BJ (cell line): Measurements from ENCODE around the gene GIPR. TPM values are rescaled to one million over a fixed set of nuclear protein-coding genes. Genes with fewer than 3 reads are reported as not detected.

ENCODE experiments used
- CTCF ChIA-PET: fragments of 350-600 bp; formaldehyde crosslinking; extraction: SDS; loops from one replicate; lab custom pipeline; 2021; ENCODE audit warnings: antibody characterized with exemption, inconsistent platforms; lab: Yijun Ruan, JAX
- POLR2A ChIA-PET: fragments of 300-600 bp; sonication (Branson Sonifier 250); formaldehyde crosslinking; extraction: SDS; loops from one replicate; lab custom pipeline; 2021; ENCODE audit warnings: antibody characterized with exemption; lab: Charles Lee
- DNase-seq: peaks from one replicate; pipeline ENCODE4 v3.0.0-alpha.2; 2011; ENCODE audit warnings: low read depth
- H3K27me3 ChIP-seq: 2 replicates; pipeline ENCODE4 v1.6.0; 2011; ENCODE audit warnings: low read length; ENCODE audit not compliant: control insufficient read depth, insufficient read depth
- H3K36me3 ChIP-seq: 2 replicates; pipeline ENCODE4 v1.5.1; 2011; ENCODE audit warnings: low read length; ENCODE audit not compliant: control insufficient read depth, insufficient read depth
- H3K4me3 ChIP-seq: 2 replicates; pipeline ENCODE4 v1.5.1; 2011; ENCODE audit warnings: low read depth, mild to moderate bottlenecking, control low read depth, low read length
- polyA plus RNA-seq: library from polyadenylated mRNA; depleted of rRNA; stranded (reverse); fragments of >200 nt; gene quantifications from 2 replicates; pipeline ENCODE4 v1.2.3, GENCODE V29; 2011
- TF ChIP-seq, protein P1 (sequence below): IDR thresholded peaks from 2 replicates; pipeline ENCODE4 v1.5.1; 2011; ENCODE audit warnings: low read depth, mild to moderate bottlenecking, control low read depth, inconsistent platforms, low read length, moderate library complexity; ENCODE audit not compliant: insufficient read depth

GIPR gene
- polyA plus RNA-seq, 1 experiment, result 1.1 TPM

DNA sequence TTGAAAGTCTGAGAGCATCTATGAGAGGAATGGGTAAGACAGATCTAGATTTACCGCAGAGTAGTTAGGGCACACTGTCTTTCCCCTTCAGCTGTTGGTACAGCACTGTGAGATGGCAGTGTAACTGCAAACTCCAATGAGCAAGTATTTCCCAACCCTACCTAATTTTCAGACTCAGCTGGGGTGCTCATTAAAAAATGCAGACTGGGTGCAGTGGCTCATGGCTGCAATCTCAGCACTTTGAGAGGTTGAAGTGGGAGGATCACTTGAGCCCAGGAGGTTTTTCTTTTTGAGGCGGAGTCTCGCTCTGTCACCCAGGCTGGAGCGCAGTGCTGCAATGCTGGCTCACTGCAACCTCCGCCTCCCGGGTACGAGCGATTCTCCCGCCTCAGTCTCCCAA lies 37.1 kb downstream of the GIPR start:
- CTCF ChIA-PET, result interaction anchor here (7.0 kb wide), 1 partner anchor 11 kb away, joined by 49 read pairs; the partner anchor contains the start of genes QPCTL and SNRPD2

DNA sequence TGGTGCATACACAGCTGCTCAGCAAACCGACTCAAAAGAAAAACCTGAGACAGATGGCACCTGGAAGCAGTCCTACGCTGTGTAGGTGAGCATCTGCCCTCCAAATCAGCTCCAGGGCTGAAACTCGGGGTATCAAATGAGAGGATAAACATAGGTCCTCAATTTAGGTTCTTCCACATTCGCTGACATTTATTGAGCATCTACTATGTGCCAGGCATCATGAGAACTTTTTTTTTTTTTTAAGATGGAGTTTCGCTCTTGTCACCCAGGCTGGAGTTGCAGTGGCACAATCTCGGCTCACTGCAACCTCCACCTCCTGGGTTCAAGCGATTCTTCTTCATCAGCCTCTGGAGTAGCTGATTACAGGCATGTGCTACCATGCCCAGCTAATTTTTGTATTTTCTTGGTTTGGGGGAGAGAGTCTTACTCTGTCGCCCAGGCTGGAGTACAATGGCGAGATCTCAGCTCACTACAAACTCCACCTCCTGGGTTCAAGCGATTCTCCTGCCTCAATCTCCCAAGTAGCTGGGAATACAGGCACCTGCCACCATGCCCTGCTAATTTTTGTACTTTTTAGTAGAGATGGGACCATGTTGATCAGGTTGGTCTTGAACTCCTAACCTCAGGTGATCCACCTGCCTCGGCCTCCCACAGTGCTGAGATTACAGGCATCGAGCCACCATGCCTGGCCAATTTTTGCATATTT lies 37.8 kb downstream of the GIPR start:
- CTCF ChIA-PET, result interaction anchor here (1.1 to 7.0 kb wide), 2 partner anchors 11 to 12 kb away, joined by 3 to 49 read pairs; partner anchors contain the start of genes QPCTL and SNRPD2
- no peak for DNase-seq
- peaks cover 3% of the 10 kb centered on the region for H3K36me3 ChIP-seq
- no peak overlapping the region for H3K4me3 ChIP-seq
- no peaks in the 10 kb centered on the region for H3K27me3 ChIP-seq
- POLR2A ChIA-PET, result no interaction called here
- TF ChIP-seq, protein P1, sequence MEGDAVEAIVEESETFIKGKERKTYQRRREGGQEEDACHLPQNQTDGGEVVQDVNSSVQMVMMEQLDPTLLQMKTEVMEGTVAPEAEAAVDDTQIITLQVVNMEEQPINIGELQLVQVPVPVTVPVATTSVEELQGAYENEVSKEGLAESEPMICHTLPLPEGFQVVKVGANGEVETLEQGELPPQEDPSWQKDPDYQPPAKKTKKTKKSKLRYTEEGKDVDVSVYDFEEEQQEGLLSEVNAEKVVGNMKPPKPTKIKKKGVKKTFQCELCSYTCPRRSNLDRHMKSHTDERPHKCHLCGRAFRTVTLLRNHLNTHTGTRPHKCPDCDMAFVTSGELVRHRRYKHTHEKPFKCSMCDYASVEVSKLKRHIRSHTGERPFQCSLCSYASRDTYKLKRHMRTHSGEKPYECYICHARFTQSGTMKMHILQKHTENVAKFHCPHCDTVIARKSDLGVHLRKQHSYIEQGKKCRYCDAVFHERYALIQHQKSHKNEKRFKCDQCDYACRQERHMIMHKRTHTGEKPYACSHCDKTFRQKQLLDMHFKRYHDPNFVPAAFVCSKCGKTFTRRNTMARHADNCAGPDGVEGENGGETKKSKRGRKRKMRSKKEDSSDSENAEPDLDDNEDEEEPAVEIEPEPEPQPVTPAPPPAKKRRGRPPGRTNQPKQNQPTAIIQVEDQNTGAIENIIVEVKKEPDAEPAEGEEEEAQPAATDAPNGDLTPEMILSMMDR, result no peak

More for the DNA sequence above, 37.1 kb downstream of the GIPR start:
- Histone ChIP-seq H3K27me3 (no peaks in the 10 kb centered on the region), H3K4me3 (no peak overlapping the region), H3K36me3 (peaks cover 3% of the 10 kb centered on the region)
- TF ChIP-seq, protein P1, result no peak
- POLR2A ChIA-PET, result no interaction called here
- DNase-seq, result no peak

DNA sequence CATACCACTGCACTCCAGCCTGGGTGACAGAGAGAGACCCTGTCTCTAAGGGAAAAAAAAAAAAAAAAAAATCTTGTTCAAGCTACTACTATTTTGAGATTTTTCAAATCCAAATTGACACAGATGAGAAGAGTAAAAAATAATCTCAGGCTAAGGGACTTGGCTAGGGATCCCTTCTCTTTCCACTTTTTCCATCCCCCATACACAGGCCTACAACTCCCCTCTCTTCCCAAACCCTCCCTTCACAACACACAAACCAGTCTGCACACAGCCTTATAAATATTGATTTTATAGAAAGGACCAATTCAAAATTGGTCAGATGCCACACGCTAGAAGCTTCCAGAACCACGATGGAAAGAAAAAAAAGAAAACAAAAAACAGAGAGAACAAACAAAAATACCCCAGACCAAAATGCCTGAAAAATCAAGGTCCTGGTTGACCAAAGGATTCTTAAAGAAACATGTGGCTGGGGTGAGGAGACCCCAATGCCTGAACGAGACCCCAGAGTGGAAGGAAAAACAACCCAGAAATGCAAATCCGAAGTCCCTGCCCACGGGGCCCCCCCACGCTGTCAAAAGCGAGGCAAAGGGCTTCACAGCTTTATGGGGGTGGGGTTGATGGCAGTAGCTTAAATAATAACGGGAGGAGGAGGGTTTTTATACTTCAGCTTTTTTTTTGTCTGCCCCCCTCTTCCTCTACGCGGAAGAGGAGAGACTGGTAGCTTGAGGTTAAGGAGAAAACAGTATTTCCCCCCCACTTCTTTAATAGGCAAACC lies 42.5 kb downstream of the GIPR start:
- no peaks in the 10 kb centered on the region for H3K27me3 ChIP-seq
- H3K4me3 ChIP-seq, result no peak overlapping the region
- TF ChIP-seq, protein P1, result no peak
- POLR2A ChIA-PET, result interaction anchor here (0.6 kb wide), 1 partner anchor 18 kb away, joined by 3 read pairs; the partner anchor contains the start of gene QPCTL
- no peak for DNase-seq
- CTCF ChIA-PET, result interaction anchor here (1.4 to 7.0 kb wide), 3 partner anchors 17 to 20 kb away, joined by 3 to 49 read pairs (median 4); partner anchors contain the start of genes QPCTL and SNRPD2
- H3K36me3 ChIP-seq, result peaks cover 10% of the 10 kb centered on the region; the same call in 1 of the 2 replicates

DNA sequence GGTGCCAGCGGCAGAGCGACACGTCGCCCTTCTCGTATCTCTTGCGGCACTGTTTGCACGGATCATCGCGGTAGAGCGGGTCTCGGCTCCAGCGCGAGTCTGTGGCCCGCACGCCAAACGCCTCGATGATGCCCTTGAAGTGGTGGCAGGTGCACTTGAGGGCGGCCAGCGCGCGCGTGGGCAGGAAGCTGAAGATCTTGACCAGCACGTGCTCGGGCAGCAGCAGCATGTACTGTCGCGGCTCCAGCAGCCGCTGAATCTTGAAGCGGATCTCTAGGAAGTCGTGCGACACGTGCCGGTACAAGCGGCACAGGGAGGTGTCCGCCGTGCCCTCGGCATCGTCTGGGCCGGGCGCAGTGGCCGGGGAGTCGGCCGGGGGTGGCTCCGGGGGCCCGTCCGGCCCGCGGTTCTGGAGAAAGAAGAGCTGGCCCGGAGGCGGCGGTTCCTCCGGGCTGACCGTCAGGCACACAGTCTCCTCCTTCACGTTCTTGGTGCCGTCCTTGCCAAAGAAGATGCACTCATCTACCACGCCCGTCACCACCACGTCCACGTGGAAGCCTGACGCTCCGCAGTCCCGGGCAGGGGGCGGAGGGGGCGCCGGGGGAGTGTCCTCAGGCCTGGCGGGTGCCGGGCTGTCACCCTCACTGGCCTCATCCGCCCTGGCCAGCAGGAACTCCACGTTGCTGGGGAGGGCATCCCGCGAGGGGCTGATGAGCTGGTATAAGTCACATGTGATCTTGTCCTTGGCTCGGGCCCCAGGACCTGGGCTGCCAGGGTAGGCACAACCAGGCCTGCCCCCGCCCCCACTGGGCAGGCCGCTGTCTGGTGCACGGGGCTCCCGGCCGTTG lies 44.1 kb downstream of the GIPR start:
- Histone ChIP-seq H3K27me3 (no peaks in the 10 kb centered on the region), H3K36me3 (peaks cover 10% of the 10 kb centered on the region; the same call in 1 of the 2 replicates), H3K4me3 (no peak overlapping the region)
- no peak for DNase-seq
- TF ChIP-seq, protein P1, result no peak
- CTCF ChIA-PET, result interaction anchor here (1.4 kb wide), 1 partner anchor 19 kb away, joined by 3 read pairs; the partner anchor contains the start of gene QPCTL
- POLR2A ChIA-PET, result no interaction called here
